ENCODE data around the gene GNB3.
"Not testable (repeated sequence)": the region's sequence is repeated elsewhere in the genome, so short reads cannot be mapped to it uniquely, and the experiment has no call there.

The GNB3 gene

GRCh38 chr12:6883683-6884082 lies 43.0 kb downstream of the GNB3 start:
- DNase-seq (ENCODE audit: low read depth), result no peak

DNA sequence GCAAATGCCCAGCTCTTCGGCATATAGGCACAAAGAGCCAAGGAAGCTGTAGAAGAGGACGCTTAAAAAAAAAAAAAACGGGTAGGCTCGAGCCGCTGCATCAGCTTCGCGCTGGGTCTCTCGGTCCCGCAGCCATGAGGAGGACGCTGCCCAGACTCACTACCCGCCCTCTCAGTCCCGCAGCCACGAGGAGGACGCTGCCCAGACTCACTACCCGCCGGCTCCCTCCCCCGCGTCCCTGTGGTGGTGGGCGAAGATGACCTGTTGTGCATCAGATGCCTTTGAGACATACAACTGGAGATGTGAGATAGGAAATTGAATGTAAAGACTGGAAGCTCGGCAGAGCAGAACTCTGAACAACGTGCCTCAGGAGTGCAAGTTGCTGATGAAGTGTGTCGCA lies 43.8 kb downstream of the GNB3 start:
- no peak for DNase-seq (ENCODE audit: low read depth)

GRCh38 chr12:6886206-6886999 lies 45.7 kb downstream of the GNB3 start:
- DNase-seq (ENCODE audit: low read depth), result not testable (repeated sequence)

- DNase-seq (ENCODE audit: low read depth), result no peak
These were observed 46.7 kb downstream of the GNB3 start for GRCh38 chr12:6887460-6887859.

DNA sequence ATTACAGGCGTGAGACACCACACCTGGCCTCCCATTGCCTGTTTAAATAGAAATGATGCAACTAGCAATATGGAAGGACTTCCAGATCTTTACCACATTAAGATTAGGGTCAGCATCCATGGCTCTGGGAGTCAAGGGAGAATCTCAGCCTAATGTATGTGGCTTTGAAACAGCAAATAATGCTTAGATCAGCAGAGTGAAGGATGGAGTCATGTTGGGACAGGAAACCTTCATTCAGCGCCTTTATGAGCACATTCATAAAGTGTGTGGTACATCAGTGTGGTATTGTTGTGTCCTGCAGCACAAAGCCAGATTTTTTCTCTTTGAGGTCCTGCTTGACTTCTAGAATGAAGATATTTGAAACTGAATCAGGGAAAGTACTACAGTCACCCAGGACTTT lies 47.6 kb downstream of the GNB3 start:
- DNase-seq (ENCODE audit: low read depth), result no peak

DNA sequence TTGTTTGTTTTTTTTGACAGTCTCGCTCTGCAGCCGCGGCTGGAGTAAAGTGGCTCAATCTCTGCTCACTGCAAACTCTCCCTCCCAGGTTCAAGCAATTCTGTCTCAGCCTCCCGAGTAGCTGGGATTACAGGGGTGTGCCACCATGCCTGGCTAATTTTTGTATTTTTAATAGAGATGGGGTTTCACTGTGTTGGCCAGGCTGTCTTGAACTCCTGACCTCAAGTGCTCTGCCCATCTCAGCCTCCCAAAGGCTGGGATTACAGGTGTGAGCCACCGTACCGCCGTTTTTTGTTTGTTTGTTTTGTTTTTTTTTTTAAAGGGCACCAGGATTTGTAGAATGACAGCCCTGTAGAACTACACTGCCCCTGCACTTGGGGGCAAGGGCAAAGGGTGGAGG lies 48.1 kb downstream of the GNB3 start:
- not testable (repeated sequence) for DNase-seq (ENCODE audit: low read depth)

DNA sequence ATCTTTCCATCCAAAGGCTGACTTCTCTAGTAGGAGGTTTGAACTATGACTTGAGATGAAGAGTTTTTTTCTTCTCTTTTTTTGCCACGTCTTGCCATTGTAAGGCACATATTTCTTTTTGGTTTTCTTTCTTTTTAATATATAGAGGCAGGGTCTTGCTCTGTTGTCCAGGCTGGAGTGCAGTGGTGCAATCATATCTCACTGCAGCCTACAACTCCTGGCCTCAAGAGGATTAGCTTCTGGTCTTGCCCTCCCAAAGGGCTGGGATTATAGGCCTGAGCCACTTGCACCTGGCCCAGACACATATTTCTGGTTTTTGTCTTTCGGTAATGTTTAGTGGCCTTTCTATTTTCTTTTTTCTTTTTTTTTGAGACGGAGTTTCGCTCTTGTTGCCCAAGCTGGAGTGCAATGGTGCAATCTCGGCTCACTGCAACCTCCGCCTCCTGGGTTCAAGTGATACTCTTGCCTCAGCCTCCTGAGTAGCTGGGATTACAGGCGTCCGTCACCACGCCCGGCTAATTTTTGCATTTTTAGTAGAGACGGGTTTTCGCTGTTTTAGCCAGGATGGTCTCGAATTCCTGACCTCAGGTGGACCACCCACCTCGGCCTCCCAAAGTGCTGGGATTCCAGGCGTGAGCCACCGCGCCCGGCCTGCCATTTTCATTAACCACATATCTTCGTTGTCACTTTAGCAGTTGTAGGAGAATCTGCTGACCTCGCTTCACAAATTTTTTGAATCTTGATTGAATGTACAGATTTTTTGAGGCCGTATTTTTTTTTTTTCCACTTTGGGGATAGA lies 49.2 kb downstream of the GNB3 start:
- DNase-seq (ENCODE audit: low read depth), result not testable (repeated sequence)

DNA sequence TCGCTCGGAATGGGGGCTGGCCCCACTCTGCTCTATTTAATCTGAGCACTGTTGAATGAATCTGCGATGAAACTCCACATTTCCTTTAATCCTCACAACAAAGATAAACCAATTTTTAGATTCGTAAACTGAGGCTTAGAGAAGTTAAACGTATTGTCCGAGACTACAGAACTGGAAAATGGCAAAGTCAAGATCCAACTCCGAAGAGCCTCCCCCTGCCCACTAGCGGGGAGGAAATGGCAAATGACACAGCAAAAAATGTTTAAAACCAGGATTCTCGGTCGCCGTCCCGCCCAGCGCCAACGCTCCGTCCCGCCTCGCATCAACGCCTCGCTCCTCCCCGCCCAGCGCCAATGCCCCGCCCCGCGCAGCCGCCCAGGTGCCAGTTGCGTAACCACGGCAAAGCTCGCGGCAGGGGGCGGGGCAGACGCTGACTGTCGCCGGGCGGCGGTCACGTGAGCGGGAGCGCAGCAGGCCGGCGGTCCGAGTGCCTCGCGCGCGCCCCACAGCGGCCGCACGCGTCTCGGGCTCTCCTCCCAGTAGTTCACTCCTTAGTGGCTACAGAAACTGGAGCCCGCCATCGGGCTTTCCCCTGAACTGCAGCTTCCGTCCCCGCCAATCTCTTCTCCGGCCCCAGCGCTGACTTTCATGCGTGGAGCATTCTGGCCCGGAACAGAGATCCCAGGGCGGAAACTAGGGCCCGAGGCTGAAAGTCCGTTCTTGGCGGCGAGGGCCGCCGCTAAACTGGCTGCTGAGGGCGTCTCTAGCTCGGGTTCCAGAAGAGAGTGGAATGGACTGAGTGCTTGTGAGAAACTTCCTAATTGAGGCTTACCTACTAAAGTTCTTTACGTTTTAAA lies 50.3 kb downstream of the GNB3 start:
- DNase-seq (ENCODE audit: low read depth), result peak; percentile 74

GRCh38 chr12:6891646-6892001 lies 50.9 kb downstream of the GNB3 start:
- DNase-seq (ENCODE audit: low read depth), result no peak

DNA sequence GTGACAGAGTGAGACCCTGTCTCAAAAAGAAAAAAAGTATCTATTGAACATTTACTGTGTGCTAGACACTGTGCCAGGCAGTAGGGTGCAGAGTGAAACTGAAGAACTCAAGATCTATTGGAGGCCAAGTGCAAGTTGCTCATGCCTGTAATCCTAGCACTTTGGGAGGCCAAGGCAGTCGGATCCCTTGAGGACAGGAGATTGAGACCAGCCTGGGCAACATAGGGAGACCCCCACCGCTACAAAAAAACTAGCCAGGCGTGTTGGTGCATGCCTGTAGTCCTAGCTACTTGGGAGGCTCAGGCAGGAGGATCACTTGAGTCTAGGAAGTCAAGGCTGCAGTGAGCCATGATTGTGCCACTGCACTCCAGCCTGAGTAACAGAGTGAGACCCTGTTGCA lies 52.0 kb downstream of the GNB3 start:
- not testable (repeated sequence) for DNase-seq (ENCODE audit: low read depth)

DNA sequence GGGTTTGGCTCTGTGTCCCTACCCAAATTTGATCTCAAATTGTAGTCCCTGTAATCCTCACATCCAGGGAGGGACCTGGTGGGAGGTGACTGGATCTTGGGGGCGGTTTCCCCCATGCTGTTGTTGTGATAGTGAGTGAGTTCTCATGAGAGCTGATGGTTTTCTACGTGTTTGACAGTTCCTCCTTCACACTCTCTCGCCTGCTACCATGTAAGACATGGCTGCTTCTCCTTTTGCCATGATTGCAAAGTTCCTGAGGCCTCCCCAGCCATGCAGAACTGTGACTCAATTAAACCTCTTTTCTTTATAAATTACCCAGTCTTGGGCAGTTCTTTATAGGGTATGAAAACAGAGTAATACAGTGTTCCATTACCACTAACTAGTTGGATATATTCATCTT lies 53.6 kb downstream of the GNB3 start:
- no peak for DNase-seq (ENCODE audit: low read depth)

Data from HS-5 (cell line).